IMR-90 (cell line): ENCODE results near the gene POMT1. TPM values are rescaled to one million over a fixed set of nuclear protein-coding genes. Genes with fewer than 3 reads are reported as not detected.

Experiments used
- ATAC-seq: fragments of 200-7000 bp; cut with Tn5 transposase; 2 replicates; pipeline ENCODE4 v1.9.1; 2020; ENCODE audit warnings: low read depth, mild to moderate bottlenecking, moderate library complexity
- BruUV-seq: library from RNA; stranded (reverse); fragments of 400-500 nt; replicated peaks from 2 replicates; lab custom pipeline; 2021; lab: Mats Ljungman, UMichigan
- CTCF ChIA-PET: fragments of 300-600 bp; formaldehyde crosslinking; extraction: SDS; loops from one replicate; lab custom pipeline; 2021; ENCODE audit warnings: antibody characterized with exemption; lab: Yijun Ruan, JAX
- POLR2A ChIA-PET: fragments of 300-600 bp; sonication (Branson Sonifier 250); formaldehyde crosslinking; loops from one replicate; lab custom pipeline; 2022; ENCODE audit warnings: antibody characterized with exemption; ENCODE audit not compliant: unreplicated experiment; lab: Charles Lee
- DNase-seq: peaks from one replicate; pipeline ENCODE4 v3.0.0; 2013
- H2AFZ ChIP-seq: replicated peaks from 2 replicates; pipeline ENCODE3; 2013; ENCODE audit warnings: low read length, mild to moderate bottlenecking; ENCODE audit not compliant: poor library complexity
- H2AK5ac ChIP-seq: 2 replicates; pipeline ENCODE4 v1.6.1; 2013; ENCODE audit warnings: low read depth, low read length, inconsistent platforms
- H2AK9ac ChIP-seq: replicated peaks from 2 replicates; pipeline ENCODE3; 2013; ENCODE audit warnings: mild to moderate bottlenecking, low read depth, low read length, moderate library complexity; ENCODE audit not compliant: poor library complexity
- H2BK120ac ChIP-seq: 2 replicates; pipeline ENCODE4 v1.6.1; 2013; ENCODE audit warnings: low read depth, low read length, inconsistent platforms
- H2BK15ac ChIP-seq: 3 replicates; pipeline ENCODE4 v1.6.1; 2013; ENCODE audit warnings: low read depth, low read length, inconsistent platforms
- H2BK20ac ChIP-seq: 2 replicates; pipeline ENCODE4 v1.6.1; 2013; ENCODE audit warnings: low read depth, mild to moderate bottlenecking, inconsistent platforms, low read length, moderate library complexity
- H2BK5ac ChIP-seq: 2 replicates; pipeline ENCODE4 v1.6.1; 2013; ENCODE audit warnings: mild to moderate bottlenecking, low read depth, low read length, inconsistent platforms; ENCODE audit not compliant: poor library complexity, severe bottlenecking
- H3K14ac ChIP-seq: replicated peaks from 2 replicates; pipeline ENCODE4 v1.6.1; 2013; ENCODE audit warnings: low read depth, low read length, inconsistent platforms
- H3K18ac ChIP-seq: 2 replicates; pipeline ENCODE4 v1.6.1; 2013; ENCODE audit warnings: low read depth, low read length, control low read depth
- H3K23ac ChIP-seq: 2 replicates; pipeline ENCODE4 v1.6.1; 2013; ENCODE audit warnings: low read depth, low read length, inconsistent platforms
- H3K27ac ChIP-seq: 2 replicates; pipeline ENCODE4 v1.5.1; 2013; ENCODE audit warnings: mild to moderate bottlenecking, control low read depth, low read length; ENCODE audit not compliant: insufficient read depth
- H3K27me3 ChIP-seq: 2 replicates; pipeline ENCODE4 v1.6.1; 2013; ENCODE audit warnings: low read length; ENCODE audit not compliant: control insufficient read depth, insufficient read depth
- H3K36me3 ChIP-seq: 2 replicates; pipeline ENCODE4 v1.6.1; 2013; ENCODE audit warnings: low read length, mixed read lengths; ENCODE audit not compliant: control insufficient read depth, insufficient read depth
- H3K4ac ChIP-seq: 2 replicates; pipeline ENCODE4 v1.6.1; 2013; ENCODE audit warnings: low read depth, low read length, inconsistent platforms
- H3K4me1 ChIP-seq: 2 replicates; pipeline ENCODE4 v1.6.1; 2013; ENCODE audit warnings: low read length, mixed read lengths; ENCODE audit not compliant: control insufficient read depth, insufficient read depth
- H3K4me2 ChIP-seq: 2 replicates; pipeline ENCODE4 v1.6.1; 2013; ENCODE audit warnings: low read depth, mild to moderate bottlenecking, control low read depth, low read length, moderate library complexity
- H3K4me3 ChIP-seq: 2 replicates; pipeline ENCODE4 v1.5.1; 2013; ENCODE audit warnings: low read depth, mild to moderate bottlenecking, control low read depth, low read length, moderate library complexity; ENCODE audit not compliant: insufficient read depth
- H3K56ac ChIP-seq: 2 replicates; pipeline ENCODE4 v1.6.1; 2013; ENCODE audit warnings: low read length, inconsistent platforms; ENCODE audit not compliant: insufficient read depth; ENCODE audit errors: extremely low read depth
- H3K79me1 ChIP-seq, 2 experiments: 2 replicates each; pipeline ENCODE4 v1.6.1; 2013; ENCODE audit warnings: low read length in 2 of 2, inconsistent platforms in 1 of 2, low read depth in 1 of 2
- H3K9ac ChIP-seq: 2 replicates; pipeline ENCODE4 v1.6.1; 2013; ENCODE audit warnings: low read depth, low read length, control low read depth
- H3K9me1 ChIP-seq: 2 replicates; pipeline ENCODE4 v1.6.1; 2013; ENCODE audit warnings: low read length, inconsistent platforms; ENCODE audit not compliant: insufficient read depth
- H3K9me3 ChIP-seq: 2 replicates; pipeline ENCODE4 v1.6.1; 2013; ENCODE audit warnings: low read length; ENCODE audit not compliant: control insufficient read depth, insufficient read depth
- H4K20me1 ChIP-seq: 2 replicates; pipeline ENCODE4 v1.6.1; 2013; ENCODE audit warnings: low read length, inconsistent platforms; ENCODE audit not compliant: insufficient read depth
- H4K5ac ChIP-seq: 2 replicates; pipeline ENCODE4 v1.6.1; 2013; ENCODE audit warnings: mild to moderate bottlenecking, low read depth, low read length, control low read depth
- H4K8ac ChIP-seq, 2 experiments: 2 replicates each; pipeline ENCODE4 v1.6.1; 2013; ENCODE audit warnings: low read depth in 2 of 2, low read length in 2 of 2, control low read depth in 1 of 2, inconsistent platforms in 1 of 2
- H4K91ac ChIP-seq: 2 replicates; pipeline ENCODE4 v1.6.1; 2013; ENCODE audit warnings: low read depth, low read length, inconsistent platforms; ENCODE audit not compliant: insufficient read depth
- ELK1 ChIP-seq: fragments of 150-350 bp; IDR thresholded peaks from 2 replicates; pipeline ENCODE4 v1.6.1; 2016; ENCODE audit warnings: low read depth, mild to moderate bottlenecking, low read length, moderate library complexity, borderline replicate concordance
- MXI1 ChIP-seq: IDR thresholded peaks from 2 replicates; pipeline ENCODE4 v1.6.1; 2012; ENCODE audit warnings: low read depth, mild to moderate bottlenecking, low read length, moderate library complexity, borderline replicate concordance
- NFE2L2 ChIP-seq: fragments of 150-350 bp; IDR thresholded peaks from 2 replicates; pipeline ENCODE4 v1.6.1; 2016; ENCODE audit warnings: low read depth, mild to moderate bottlenecking, low read length
- RCOR1 ChIP-seq: IDR thresholded peaks from 2 replicates; pipeline ENCODE4 v1.6.1; 2012; ENCODE audit warnings: mild to moderate bottlenecking, low read length, improper control_type of control experiment; ENCODE audit not compliant: insufficient replicate concordance
- USF2 ChIP-seq: fragments of 150-350 bp; IDR thresholded peaks from 2 replicates; pipeline ENCODE4 v1.6.1; 2017; ENCODE audit warnings: mild to moderate bottlenecking, antibody characterized with exemption, low read length, low read depth
- WGBS, 2 experiments: methylation state at CpG; one replicate each; pipeline versions ENCODE4 v1.1.5 to v1.1.7; 2013; ENCODE audit warnings: missing lambda C conversion rate in 2 of 2; ENCODE audit not compliant: insufficient read length in 1 of 2; ENCODE audit errors: extremely low coverage in 2 of 2; 5-methylcytosine and 5-hydroxymethylcytosine counted together
- dilution Hi-C: fragments of 300-500 bp; cut with HindIII; formaldehyde crosslinking; loops from one replicate; pipeline ENCODE4 v1.14.3; 2018; ENCODE audit warnings: low sequenced_read_pairs; ENCODE audit not compliant: unreplicated experiment
- in situ Hi-C: fragments of 300-500 bp; cut with MboI; formaldehyde crosslinking; loops from 3 replicates; pipeline ENCODE4 v1.14.3; 2019; ENCODE audit warnings: low sequenced_read_pairs, inconsistent platforms, mixed read lengths
- intact Hi-C: fragments of 100-400 bp; cut with micrococcal nuclease; formaldehyde crosslinking; loops from 2 replicates; pipeline ENCODE4 v1.10.0; 2022
- polyA plus RNA-seq, 3 experiments: library from polyadenylated mRNA; depleted of rRNA; stranded (reverse); fragments of >200 nt; gene quantifications; 2 replicates each; pipeline ENCODE4 v1.2.3, GENCODE V29; 2012; ENCODE audit warnings: low replicate concordance in 1 of 3
- total RNA-seq: library from RNA; depleted of rRNA; stranded (reverse); fragments of >200 nt; gene quantifications from 2 replicates; pipeline ENCODE4 v1.2.3, GENCODE V29; 2012

Gene POMT1
- total and polyA plus RNA-seq, 2 of the 4 experiments (the other 2 are of a cell fraction), result 24.2 to 36.5 TPM

- no peak overlapping the region for H3K18ac ChIP-seq
- in situ Hi-C loops (no loop called here), intact Hi-C loops (no loop called here), dilution Hi-C loops (no loop called here)
- H4K8ac ChIP-seq, result no peak overlapping the region
- H3K27me3 ChIP-seq, result no peaks in the 10 kb centered on the region
- WGBS, 2 experiments, result 95% methylated on average over 21 of the region's 29 CpGs; no CpG with 5 or more reads in 1 of the 2 experiments
- H2BK20ac ChIP-seq, result no peak overlapping the region
- H3K9me3 ChIP-seq, result no peaks in the 10 kb centered on the region
- no peak overlapping the region for H2AFZ ChIP-seq
- ATAC-seq (no peak), DNase-seq (no peak)
- no peak overlapping the region for H3K23ac ChIP-seq
- BruUV-seq, result no TSS peak
- H2BK120ac ChIP-seq, result no peak overlapping the region
- no peak overlapping the region for H3K9ac ChIP-seq
- H3K4ac ChIP-seq, result no peak overlapping the region
- TF ChIP-seq RCOR1 (no peak), MXI1 (no peak), USF2 (no peak), NFE2L2 (no peak), ELK1 (no peak)
- no peak overlapping the region for H4K91ac ChIP-seq
- H4K20me1 ChIP-seq, result peaks cover 9% of the 10 kb centered on the region; the same call in 1 of the 2 replicates
- H2BK15ac ChIP-seq, result no peak overlapping the region
- no peak overlapping the region for H3K4me2 ChIP-seq
- no peak overlapping the region for H3K56ac ChIP-seq
- ChIA-PET POLR2A (no interaction called here), CTCF (no interaction called here)
- no peak overlapping the region for H2AK5ac ChIP-seq
- H4K5ac ChIP-seq, result no peak overlapping the region
- H3K27ac ChIP-seq, result no peak overlapping the region
- no peaks in the 10 kb centered on the region for H3K9me1 ChIP-seq
- H3K79me1 ChIP-seq, result no peaks in the 10 kb centered on the region
- H2BK5ac ChIP-seq, result no peak overlapping the region
- H2AK9ac ChIP-seq, result peak overlapping the region; percentile 42
- H3K4me1 ChIP-seq, result no peaks in the 10 kb centered on the region
- no peak overlapping the region for H3K14ac ChIP-seq
- H3K36me3 ChIP-seq, result peaks cover 78% of the 10 kb centered on the region
- no peak overlapping the region for H3K4me3 ChIP-seq
Measured at GRCh38 chr9:131522257-131523085, 19.8 kb downstream of the POMT1 start.
